Astrocyte (in vitro differentiated cells and primary cell): Measurements from ENCODE around the gene HNF1B. TPM values are rescaled to one million over a fixed set of nuclear protein-coding genes. Genes with fewer than 3 reads are reported as not detected.

ENCODE experiments used
- DNase-seq: peaks from one replicate; pipeline ENCODE4 v3.0.0-alpha.2; 2010; ENCODE audit warnings: low read depth
- FAIRE-seq: peaks from 2 replicates; lab custom pipeline; 2011; peaks lifted over from hg19 to GRCh38; lab: Jason Lieb, UNC
- H2AFZ ChIP-seq: 2 replicates; pipeline ENCODE4 v1.6.0; 2012; ENCODE audit warnings: low read depth, low read length, inconsistent platforms
- H3K27ac ChIP-seq: 2 replicates; pipeline ENCODE4 v1.5.1; 2011; ENCODE audit warnings: low read depth, low read length, inconsistent platforms
- H3K27me3 ChIP-seq: 2 replicates; pipeline ENCODE4 v1.6.0; 2011; ENCODE audit warnings: low read length, inconsistent platforms; ENCODE audit not compliant: insufficient read depth
- H3K36me3 ChIP-seq: 2 replicates; pipeline ENCODE4 v1.5.1; 2011; ENCODE audit warnings: low read length, inconsistent platforms; ENCODE audit not compliant: insufficient read depth
- H3K4me1 ChIP-seq: 2 replicates; pipeline ENCODE4 v1.5.1; 2011; ENCODE audit warnings: low read length, inconsistent platforms; ENCODE audit not compliant: insufficient read depth
- H3K4me2 ChIP-seq: 2 replicates; pipeline ENCODE4 v1.6.0; 2012; ENCODE audit warnings: low read length, inconsistent platforms
- H3K4me3 ChIP-seq: 2 replicates; pipeline ENCODE4 v1.5.1; 2011; ENCODE audit warnings: low read depth, mild to moderate bottlenecking, low read length, inconsistent platforms; ENCODE audit not compliant: insufficient read depth
- H3K79me2 ChIP-seq: 2 replicates; pipeline ENCODE4 v1.6.0; 2012; ENCODE audit warnings: mild to moderate bottlenecking, low read length, inconsistent platforms; ENCODE audit not compliant: insufficient read depth
- H3K9ac ChIP-seq: 2 replicates; pipeline ENCODE4 v1.6.0; 2012; ENCODE audit warnings: mild to moderate bottlenecking, low read length, inconsistent platforms
- H3K9me3 ChIP-seq: 2 replicates; pipeline ENCODE4 v1.5.1; 2012; ENCODE audit warnings: low read depth, mild to moderate bottlenecking, low read length, inconsistent platforms; ENCODE audit not compliant: insufficient read depth
- H4K20me1 ChIP-seq: 2 replicates; pipeline ENCODE4 v1.6.0; 2012; ENCODE audit warnings: low read length, inconsistent platforms; ENCODE audit not compliant: insufficient read depth
- H3K27ac Mint-ChIP-seq: one replicate; pipeline ENCODE4 v1.8.0; 2021; ENCODE audit warnings: mild to moderate bottlenecking, mixed read lengths; ENCODE audit not compliant: unreplicated experiment
- H3K27me3 Mint-ChIP-seq: one replicate; pipeline ENCODE4 v1.8.0; 2021; ENCODE audit warnings: low read depth, mixed read lengths; ENCODE audit not compliant: unreplicated experiment
- H3K36me3 Mint-ChIP-seq: one replicate; pipeline ENCODE4 v1.8.0; 2021; ENCODE audit warnings: low read depth, mixed read lengths; ENCODE audit not compliant: unreplicated experiment
- H3K4me1 Mint-ChIP-seq: one replicate; pipeline ENCODE4 v1.8.0; 2021; ENCODE audit warnings: low read depth, mixed read lengths; ENCODE audit not compliant: unreplicated experiment
- H3K4me3 Mint-ChIP-seq: one replicate; pipeline ENCODE4 v1.8.0; 2021; ENCODE audit warnings: mild to moderate bottlenecking, moderate library complexity, mixed read lengths; ENCODE audit not compliant: unreplicated experiment
- H3K9me3 Mint-ChIP-seq: one replicate; pipeline ENCODE4 v1.8.0; 2021; ENCODE audit warnings: mild to moderate bottlenecking, mixed read lengths; ENCODE audit not compliant: unreplicated experiment
- EZH2 ChIP-seq: IDR thresholded peaks from 2 replicates; pipeline ENCODE4 v1.6.1; 2012; ENCODE audit warnings: mild to moderate bottlenecking, low read length, inconsistent platforms; ENCODE audit not compliant: insufficient read depth
- total RNA-seq: library from RNA; stranded (reverse); gene quantifications from 2 replicates; pipeline ENCODE4 v1.2.1, GENCODE V29; 2021
- TF ChIP-seq, protein P1 (sequence below): IDR thresholded peaks from 2 replicates; pipeline ENCODE4 v1.5.1; 2011; ENCODE audit warnings: low read depth, mild to moderate bottlenecking, inconsistent platforms, low read length, moderate library complexity; ENCODE audit not compliant: insufficient read depth

HNF1B gene
- total RNA-seq, 1 donor from 2014 or later = 15.6 TPM

- no peak for FAIRE-seq
- TF ChIP-seq, protein P1, sequence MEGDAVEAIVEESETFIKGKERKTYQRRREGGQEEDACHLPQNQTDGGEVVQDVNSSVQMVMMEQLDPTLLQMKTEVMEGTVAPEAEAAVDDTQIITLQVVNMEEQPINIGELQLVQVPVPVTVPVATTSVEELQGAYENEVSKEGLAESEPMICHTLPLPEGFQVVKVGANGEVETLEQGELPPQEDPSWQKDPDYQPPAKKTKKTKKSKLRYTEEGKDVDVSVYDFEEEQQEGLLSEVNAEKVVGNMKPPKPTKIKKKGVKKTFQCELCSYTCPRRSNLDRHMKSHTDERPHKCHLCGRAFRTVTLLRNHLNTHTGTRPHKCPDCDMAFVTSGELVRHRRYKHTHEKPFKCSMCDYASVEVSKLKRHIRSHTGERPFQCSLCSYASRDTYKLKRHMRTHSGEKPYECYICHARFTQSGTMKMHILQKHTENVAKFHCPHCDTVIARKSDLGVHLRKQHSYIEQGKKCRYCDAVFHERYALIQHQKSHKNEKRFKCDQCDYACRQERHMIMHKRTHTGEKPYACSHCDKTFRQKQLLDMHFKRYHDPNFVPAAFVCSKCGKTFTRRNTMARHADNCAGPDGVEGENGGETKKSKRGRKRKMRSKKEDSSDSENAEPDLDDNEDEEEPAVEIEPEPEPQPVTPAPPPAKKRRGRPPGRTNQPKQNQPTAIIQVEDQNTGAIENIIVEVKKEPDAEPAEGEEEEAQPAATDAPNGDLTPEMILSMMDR = peak; percentile 20
- no peak for TF ChIP-seq EZH2
- no peaks in the 10 kb centered on the region for H3K36me3 Mint-ChIP-seq
- no peak overlapping the region for H3K9ac ChIP-seq
- no peaks in the 10 kb centered on the region for H3K4me1 Mint-ChIP-seq
- no peaks in the 10 kb centered on the region for H3K9me3 Mint-ChIP-seq
- H3K4me1 ChIP-seq = no peaks in the 10 kb centered on the region
- H3K27me3 ChIP-seq = no peaks in the 10 kb centered on the region
- no peak for DNase-seq
- H2AFZ ChIP-seq = no peak overlapping the region
- peaks cover 6% of the 10 kb centered on the region for H3K27me3 Mint-ChIP-seq
- no peaks in the 10 kb centered on the region for H4K20me1 ChIP-seq
- H3K27ac ChIP-seq = no peak overlapping the region
- H3K4me3 Mint-ChIP-seq = no peak overlapping the region
- no peak overlapping the region for H3K27ac Mint-ChIP-seq
- H3K9me3 ChIP-seq = no peaks in the 10 kb centered on the region
- no peaks in the 10 kb centered on the region for H3K79me2 ChIP-seq
- no peaks in the 10 kb centered on the region for H3K36me3 ChIP-seq
- H3K4me2 ChIP-seq = no peak overlapping the region
- no peak overlapping the region for H3K4me3 ChIP-seq
Observed at GRCh38 chr17:37661400-37662014, 83.4 kb downstream of the HNF1B start.

- Mint-ChIP-seq H3K4me3 (no peak overlapping the region), H3K27me3 (peaks cover 6% of the 10 kb centered on the region), H3K9me3 (no peaks in the 10 kb centered on the region), H3K4me1 (no peaks in the 10 kb centered on the region), H3K36me3 (no peaks in the 10 kb centered on the region), H3K27ac (no peak overlapping the region)
- Histone ChIP-seq H3K27me3 (no peaks in the 10 kb centered on the region), H3K4me2 (no peak overlapping the region), H3K4me1 (no peaks in the 10 kb centered on the region), H4K20me1 (no peaks in the 10 kb centered on the region), H3K27ac (no peak overlapping the region), H3K4me3 (no peak overlapping the region), H3K79me2 (no peaks in the 10 kb centered on the region), H3K36me3 (no peaks in the 10 kb centered on the region), H3K9me3 (no peaks in the 10 kb centered on the region), H2AFZ (no peak overlapping the region), H3K9ac (no peak overlapping the region)
- no peak for FAIRE-seq
- TF ChIP-seq EZH2 = no peak
- TF ChIP-seq, protein P1 = no peak
- no peak for DNase-seq
Observed at GRCh38 chr17:37659925-37660324, 84.9 kb downstream of the HNF1B start.

- Histone ChIP-seq H3K9ac (no peak overlapping the region), H4K20me1 (no peaks in the 10 kb centered on the region), H3K4me2 (no peak overlapping the region), H3K4me3 (no peak overlapping the region), H3K79me2 (no peaks in the 10 kb centered on the region), H3K27ac (no peak overlapping the region), H2AFZ (no peak overlapping the region), H3K4me1 (no peaks in the 10 kb centered on the region), H3K27me3 (no peaks in the 10 kb centered on the region), H3K9me3 (no peaks in the 10 kb centered on the region), H3K36me3 (no peaks in the 10 kb centered on the region)
- TF ChIP-seq, protein P1 = no peak
- TF ChIP-seq EZH2 = no peak
- DNase-seq (no peak), FAIRE-seq (no peak)
- H3K4me3 Mint-ChIP-seq = no peak overlapping the region
- H3K4me1 Mint-ChIP-seq = no peaks in the 10 kb centered on the region
- H3K36me3 Mint-ChIP-seq = no peaks in the 10 kb centered on the region
- H3K27me3 Mint-ChIP-seq = peaks cover 6% of the 10 kb centered on the region
- H3K27ac Mint-ChIP-seq = no peak overlapping the region
- H3K9me3 Mint-ChIP-seq = no peaks in the 10 kb centered on the region
Observed at GRCh38 chr17:37657202-37657601, 87.7 kb downstream of the HNF1B start.
